Umbilical cord (tissue), 2 donors: ENCODE measurements around the gene ANKFN1. TPM values are rescaled to one million over a fixed set of nuclear protein-coding genes. Genes with fewer than 3 reads are reported as not detected.

ENCODE experiments used
- DNase-seq: peaks from one replicate; pipeline ENCODE4 v3.0.0-alpha.2; 2015; ENCODE audit warnings: low spot score
- total RNA-seq: library from RNA; depleted of rRNA; stranded (reverse); fragments of >200 nt; gene quantifications from one replicate; pipeline ENCODE4 v1.2.3, GENCODE V29; 2014; ENCODE audit warnings: low replicate concordance; ENCODE audit not compliant: insufficient read depth

The ANKFN1 gene
- total RNA-seq, 1 donor from 2014 or later, result 12.5 TPM

- no peak for DNase-seq
These were observed 24.1 kb downstream of the ANKFN1 start for GRCh38 chr17:56177361-56177760.

GRCh38 chr17:56178203-56178602 lies 24.9 kb downstream of the ANKFN1 start:
- no peak for DNase-seq

GRCh38 chr17:56182081-56182480 lies 28.8 kb downstream of the ANKFN1 start:
- peak; percentile 91 for DNase-seq

GRCh38 chr17:56184650-56185049 lies 31.4 kb downstream of the ANKFN1 start:
- DNase-seq, result no peak

GRCh38 chr17:56185491-56186221 lies 32.4 kb downstream of the ANKFN1 start:
- no peak for DNase-seq

- no peak for DNase-seq
These were observed 33.0 kb downstream of the ANKFN1 start for GRCh38 chr17:56186222-56186786.

GRCh38 chr17:56203430-56203829 lies 50.2 kb downstream of the ANKFN1 start:
- no peak for DNase-seq

GRCh38 chr17:56206351-56206750 lies 53.1 kb downstream of the ANKFN1 start:
- DNase-seq, result no peak

GRCh38 chr17:56213031-56213430 lies 59.8 kb downstream of the ANKFN1 start:
- no peak for DNase-seq

GRCh38 chr17:56217921-56218320 lies 64.6 kb downstream of the ANKFN1 start:
- DNase-seq, result no peak

GRCh38 chr17:56222255-56222654 lies 69.0 kb downstream of the ANKFN1 start:
- no peak for DNase-seq

- DNase-seq, result no peak
These were observed 77.4 kb downstream of the ANKFN1 start for GRCh38 chr17:56230660-56231059.

- no peak for DNase-seq
These were observed 78.0 kb downstream of the ANKFN1 start for GRCh38 chr17:56231252-56231651.

GRCh38 chr17:56231693-56232092 lies 78.4 kb downstream of the ANKFN1 start:
- DNase-seq, result no peak

GRCh38 chr17:56244268-56244890 lies 91.1 kb downstream of the ANKFN1 start:
- DNase-seq, result no peak

GRCh38 chr17:56247816-56248215 lies 94.5 kb downstream of the ANKFN1 start:
- DNase-seq, result no peak

- no peak for DNase-seq
These were observed 103.8 kb downstream of the ANKFN1 start for GRCh38 chr17:56257075-56257474.

- DNase-seq, result no peak
These were observed 107.2 kb downstream of the ANKFN1 start for GRCh38 chr17:56260376-56261002.

GRCh38 chr17:56262803-56263202 lies 109.5 kb downstream of the ANKFN1 start:
- DNase-seq, result no peak

- DNase-seq, result peak; percentile 65
These were observed 116.5 kb downstream of the ANKFN1 start for GRCh38 chr17:56269556-56270389.

GRCh38 chr17:56274491-56274890 lies 121.2 kb downstream of the ANKFN1 start:
- no peak for DNase-seq

- no peak for DNase-seq
These were observed 131.2 kb downstream of the ANKFN1 start for GRCh38 chr17:56284482-56284881.
